HG03095 (cell line): ENCODE results near the gene PPARG.
"Not testable (repeated sequence)": the region's sequence is repeated elsewhere in the genome, so short reads cannot be mapped to it uniquely, and the experiment has no call there.

ENCODE experiments used
- ATAC-seq: cut with Tn5 transposase; IDR thresholded peaks from one replicate; pipeline ENCODE4 v1.9.1; 2021; ENCODE audit warnings: moderate library complexity; ENCODE audit not compliant: unreplicated experiment

Gene PPARG

DNA sequence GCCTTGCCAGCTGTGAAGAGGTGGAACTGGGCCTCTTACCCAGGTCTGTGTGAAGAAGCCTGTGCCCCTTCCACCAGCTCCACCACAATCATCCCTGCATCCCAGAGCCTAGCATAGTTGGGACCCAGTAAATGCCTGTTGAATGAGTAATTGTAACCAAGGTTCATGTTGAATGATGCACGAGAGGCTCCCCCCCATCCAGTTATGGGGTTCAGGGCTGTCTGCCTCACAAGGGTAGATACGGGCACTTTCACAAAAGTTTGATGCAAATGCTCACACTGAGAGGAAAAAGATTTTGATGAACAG is 165.9 kb downstream of the PPARG start:
- no peak for ATAC-seq

- no peak for ATAC-seq
These were observed 166.9 kb downstream of the PPARG start for GRCh38 chr3:12455740-12456139.

DNA sequence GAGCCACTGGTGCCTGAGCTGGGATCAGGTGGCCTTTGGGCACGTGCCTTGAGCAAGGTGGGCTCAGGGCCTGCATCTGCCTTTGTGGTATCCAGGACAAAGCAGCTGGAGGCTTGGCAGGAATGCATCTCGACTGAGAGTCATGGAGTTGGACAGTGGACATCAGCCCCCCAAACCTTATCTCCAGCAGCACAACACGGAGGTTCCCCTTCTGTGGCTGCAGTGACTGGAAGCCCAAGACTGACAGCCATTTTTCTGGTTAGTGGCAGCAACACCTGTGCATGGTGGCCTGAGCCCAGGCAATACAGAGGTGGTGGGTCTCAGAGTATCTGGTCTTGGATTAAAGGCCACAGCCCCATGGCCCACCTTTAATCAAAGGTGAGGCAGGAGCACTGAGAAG is 167.6 kb downstream of the PPARG start:
- ATAC-seq, result no peak

- not testable (repeated sequence) for ATAC-seq
These were observed 168.5 kb downstream of the PPARG start for GRCh38 chr3:12457380-12457779.

- no peak for ATAC-seq
These were observed 170.0 kb downstream of the PPARG start for GRCh38 chr3:12458901-12459300.

DNA sequence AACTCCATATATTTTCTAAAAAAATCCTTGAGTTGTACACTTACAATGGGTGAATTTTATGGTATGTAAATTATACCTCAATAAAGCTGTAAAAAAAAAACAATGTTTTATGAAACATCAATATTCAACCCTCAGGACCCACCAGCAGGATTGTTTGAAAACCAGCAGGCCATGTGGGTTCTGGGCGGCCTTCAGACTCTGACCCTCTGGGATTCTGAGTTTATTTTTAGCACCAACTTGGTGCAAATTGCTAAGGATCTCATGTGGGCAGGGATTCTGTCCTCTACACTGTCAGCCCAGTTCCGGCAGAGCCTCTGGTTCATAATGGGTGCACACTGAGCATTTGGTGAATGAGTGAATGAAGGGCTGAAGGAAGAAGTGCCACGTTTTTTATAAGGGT is 171.3 kb downstream of the PPARG start:
- no peak for ATAC-seq

DNA sequence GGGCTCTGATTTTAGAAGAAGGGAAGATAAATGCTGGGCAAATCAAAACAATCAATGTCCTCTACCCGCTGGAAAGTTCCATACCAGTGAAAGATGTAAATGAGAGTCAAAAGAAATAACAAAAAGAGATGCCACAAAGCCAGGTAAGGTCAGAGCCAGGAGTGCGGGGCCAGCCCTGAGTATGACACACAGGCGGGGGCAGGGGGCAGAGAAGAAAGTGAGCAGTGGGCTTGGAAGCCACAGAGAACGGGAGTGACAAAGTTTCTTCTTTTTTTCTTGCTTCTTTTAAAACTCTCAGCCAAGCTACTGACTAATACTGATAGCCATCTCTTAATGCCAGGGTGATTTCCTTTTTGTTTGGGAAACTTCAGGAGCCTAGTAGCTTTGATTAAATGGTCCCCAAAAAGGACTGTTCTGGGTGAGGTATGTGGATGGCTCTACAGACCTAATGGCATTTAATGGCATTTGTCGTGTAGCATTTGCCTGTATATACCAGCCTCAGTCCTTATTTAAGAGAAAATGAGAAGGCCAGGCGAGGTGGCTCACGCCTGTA is 172.3 kb downstream of the PPARG start:
- ATAC-seq, result no peak

DNA sequence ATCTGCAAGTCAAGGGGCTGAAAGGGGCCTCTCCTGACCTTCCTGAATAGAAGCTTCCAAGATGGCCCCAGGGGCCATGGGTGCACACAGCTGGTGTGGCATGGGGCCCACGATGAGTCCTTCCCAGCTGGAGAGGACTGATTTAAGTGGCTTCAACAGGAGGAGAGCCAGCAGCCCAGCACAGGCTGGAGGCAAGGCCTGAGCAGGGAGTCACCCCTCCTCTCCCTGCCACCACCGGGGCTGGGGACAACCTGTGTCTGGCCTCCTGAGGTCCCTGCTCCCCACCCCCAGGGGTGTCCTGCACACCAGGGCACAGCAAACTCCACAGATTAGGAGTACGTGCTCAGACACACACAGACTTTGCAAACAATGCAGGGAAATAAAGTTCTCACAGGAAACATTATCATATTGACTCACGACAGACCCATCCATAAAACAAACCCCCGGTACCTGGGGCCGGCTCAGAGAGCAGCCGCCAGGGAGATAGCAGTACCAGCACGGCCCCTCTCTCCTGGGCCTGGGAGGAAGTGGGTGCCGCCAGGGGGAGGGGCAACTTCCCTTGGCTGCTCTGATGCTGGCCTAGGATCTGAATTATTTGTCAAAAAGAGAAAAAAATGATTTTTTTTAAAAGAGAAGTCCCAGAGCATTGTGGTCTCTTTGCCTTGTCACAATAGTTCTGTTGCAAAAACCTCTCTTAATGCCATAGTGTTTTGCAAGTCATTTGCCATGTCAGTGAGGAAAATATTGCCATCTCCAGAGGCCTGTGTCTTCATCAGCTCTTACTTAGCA is 173.5 kb downstream of the PPARG start:
- no peak for ATAC-seq

- ATAC-seq, result no peak
These were observed 174.8 kb downstream of the PPARG start for GRCh38 chr3:12463686-12464085.

DNA sequence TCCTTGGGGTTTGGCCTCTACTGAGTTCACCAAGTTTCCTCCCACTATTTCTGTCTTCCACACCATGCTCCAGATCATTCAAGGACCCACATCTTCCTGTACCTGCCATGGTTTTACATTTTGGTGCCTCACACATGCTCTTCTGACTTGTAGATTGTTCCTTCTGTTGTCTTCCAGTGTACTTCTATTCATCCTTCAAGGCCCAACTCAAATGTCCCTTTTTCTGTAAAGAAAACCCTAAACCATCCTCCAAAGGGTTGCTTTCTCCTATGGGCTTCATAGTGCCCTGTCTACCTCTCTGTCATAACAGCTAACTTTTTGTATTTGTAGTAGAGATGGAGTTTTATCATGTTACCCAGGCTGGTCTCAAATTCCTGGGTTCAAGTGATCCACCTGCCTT is 175.3 kb downstream of the PPARG start:
- ATAC-seq, result no peak

GRCh38 chr3:12465151-12465835 is 176.4 kb downstream of the PPARG start:
- no peak for ATAC-seq

- no peak for ATAC-seq
These were observed 177.0 kb downstream of the PPARG start for GRCh38 chr3:12465836-12466225.

GRCh38 chr3:12467746-12468145 is 178.9 kb downstream of the PPARG start:
- no peak for ATAC-seq

GRCh38 chr3:12468276-12468675 is 179.4 kb downstream of the PPARG start:
- no peak for ATAC-seq

- no peak for ATAC-seq
These were observed 179.9 kb downstream of the PPARG start for GRCh38 chr3:12468757-12469156.

DNA sequence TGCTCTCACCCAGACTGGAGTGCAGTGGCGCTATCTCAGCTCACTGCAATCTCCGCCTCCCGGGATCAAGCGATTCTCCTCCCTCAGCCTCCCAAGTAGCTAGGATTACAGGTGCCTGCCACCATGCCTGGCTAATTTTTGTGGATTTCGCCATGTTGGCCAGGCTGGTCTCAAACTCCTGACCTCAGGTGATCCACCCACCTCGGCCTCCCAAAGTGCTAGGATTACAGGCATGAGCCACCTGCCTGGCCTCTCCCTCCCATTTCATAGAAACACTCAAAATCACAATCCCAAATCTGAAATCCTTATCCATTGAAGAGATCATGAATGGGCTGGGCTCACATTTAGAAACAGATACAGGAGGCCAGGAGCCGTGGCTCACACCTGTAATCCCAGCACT is 180.4 kb downstream of the PPARG start:
- not testable (repeated sequence) for ATAC-seq

GRCh38 chr3:12470111-12470510 is 181.2 kb downstream of the PPARG start:
- ATAC-seq, result no peak

DNA sequence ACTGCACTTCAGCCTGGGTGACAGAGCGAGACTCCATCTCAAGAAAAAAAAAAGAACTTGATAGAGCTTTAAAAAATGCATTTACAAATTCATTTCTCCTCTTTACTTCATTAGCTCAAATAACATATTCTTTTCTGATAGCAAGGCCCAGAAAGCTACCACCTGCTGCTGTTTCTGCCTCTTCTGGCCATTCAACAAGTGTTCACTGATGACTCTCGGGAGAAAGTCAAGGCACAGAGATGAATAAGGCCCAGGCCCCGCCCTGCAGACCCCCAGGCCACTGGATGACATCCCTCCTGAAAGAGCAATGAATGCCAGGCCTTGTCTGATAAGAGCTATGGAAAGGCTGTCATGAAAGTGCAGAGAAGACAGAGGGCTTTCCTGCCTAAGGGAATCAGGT is 181.8 kb downstream of the PPARG start:
- no peak for ATAC-seq

- ATAC-seq, result no peak
These were observed 182.4 kb downstream of the PPARG start for GRCh38 chr3:12471241-12471640.

- ATAC-seq, result no peak
These were observed 183.2 kb downstream of the PPARG start for GRCh38 chr3:12472000-12472610.

DNA sequence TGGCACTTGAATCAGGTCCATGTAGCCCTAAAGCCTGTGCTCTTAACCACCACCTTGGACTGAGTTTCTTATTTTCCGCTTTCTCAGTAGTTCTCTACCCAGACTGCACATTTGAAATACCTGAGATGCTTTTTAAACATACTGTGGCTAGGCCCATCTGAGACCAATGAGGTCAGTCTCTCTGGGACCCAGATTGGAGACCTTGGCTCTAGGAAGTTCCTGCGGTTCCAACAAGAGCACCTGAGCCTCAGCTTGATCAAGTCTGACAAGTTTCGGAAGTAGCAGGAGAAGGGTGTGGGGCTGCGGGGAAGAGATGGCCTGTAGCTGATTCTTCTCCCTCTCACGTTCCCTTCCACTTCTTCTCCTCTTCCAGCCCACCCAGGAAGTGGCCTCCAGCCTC is 183.9 kb downstream of the PPARG start:
- ATAC-seq, result no peak

DNA sequence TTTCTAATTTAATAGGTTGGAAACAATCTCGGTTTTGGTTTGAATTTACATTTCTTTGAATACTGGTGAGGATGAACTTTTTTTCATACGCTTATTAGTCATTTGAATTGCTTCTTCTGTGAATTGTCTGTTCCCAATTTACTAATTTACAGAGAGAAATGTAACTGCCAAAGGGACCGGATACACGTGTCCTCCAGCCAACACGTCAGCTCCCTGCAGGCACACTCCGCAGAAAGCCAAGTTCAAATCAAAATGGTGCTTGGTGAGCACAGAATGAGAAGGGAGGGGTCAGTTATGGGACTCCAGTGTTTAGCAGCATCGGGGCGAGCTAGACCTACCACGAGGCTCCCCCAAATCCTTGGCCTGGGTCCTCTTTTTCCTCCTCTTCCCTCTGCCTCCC is 184.6 kb downstream of the PPARG start:
- no peak for ATAC-seq
